ENCODE measurements around the gene SLC22A5.

Gene SLC22A5

DNA sequence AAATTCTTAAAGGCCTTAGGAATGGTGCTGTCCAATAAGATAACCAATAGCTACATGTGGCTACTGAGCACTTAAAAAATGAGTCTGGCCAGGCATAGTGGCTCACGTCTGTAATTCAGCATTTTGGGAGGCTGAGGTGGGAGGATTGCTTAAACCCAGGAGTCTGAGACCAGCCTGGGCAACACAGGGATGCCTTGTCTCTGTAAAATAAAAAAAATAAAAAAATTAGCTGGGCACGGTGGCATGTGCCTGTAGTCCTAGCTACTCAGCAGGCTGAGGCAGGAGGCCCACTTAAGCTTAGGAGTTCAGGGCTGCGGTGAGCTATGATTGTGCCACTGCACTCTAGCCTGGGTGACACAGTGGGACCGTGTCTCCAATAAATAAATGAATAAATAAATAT is 1.3 kb upstream of the SLC22A5 start:
- DNase-seq (ENCODE audit: low spot score) = no peak

DNA sequence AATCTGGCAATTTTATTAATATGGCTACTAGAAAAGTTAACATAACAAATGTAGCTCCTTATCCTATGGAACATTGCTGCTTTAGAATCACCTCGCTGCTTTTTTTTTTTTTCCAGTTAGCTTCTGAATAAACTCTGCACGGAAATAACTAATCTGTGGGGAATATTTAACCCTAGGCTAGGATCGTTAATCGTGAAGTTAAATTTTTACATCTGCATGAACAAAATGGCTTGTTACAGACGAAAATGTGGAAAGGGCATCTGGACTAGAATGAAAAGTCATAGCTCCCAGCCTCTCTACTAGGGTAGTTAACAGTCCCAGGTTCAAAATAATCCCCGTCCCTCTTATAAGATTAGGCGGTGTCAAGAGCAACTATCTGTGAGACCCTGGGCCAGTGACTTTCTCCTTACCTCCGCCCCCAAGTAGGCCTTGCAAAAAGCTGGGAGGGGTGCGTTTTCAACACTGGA is 470 bp upstream of the SLC22A5 start:
- no peak for DNase-seq (ENCODE audit: low spot score)

DNA sequence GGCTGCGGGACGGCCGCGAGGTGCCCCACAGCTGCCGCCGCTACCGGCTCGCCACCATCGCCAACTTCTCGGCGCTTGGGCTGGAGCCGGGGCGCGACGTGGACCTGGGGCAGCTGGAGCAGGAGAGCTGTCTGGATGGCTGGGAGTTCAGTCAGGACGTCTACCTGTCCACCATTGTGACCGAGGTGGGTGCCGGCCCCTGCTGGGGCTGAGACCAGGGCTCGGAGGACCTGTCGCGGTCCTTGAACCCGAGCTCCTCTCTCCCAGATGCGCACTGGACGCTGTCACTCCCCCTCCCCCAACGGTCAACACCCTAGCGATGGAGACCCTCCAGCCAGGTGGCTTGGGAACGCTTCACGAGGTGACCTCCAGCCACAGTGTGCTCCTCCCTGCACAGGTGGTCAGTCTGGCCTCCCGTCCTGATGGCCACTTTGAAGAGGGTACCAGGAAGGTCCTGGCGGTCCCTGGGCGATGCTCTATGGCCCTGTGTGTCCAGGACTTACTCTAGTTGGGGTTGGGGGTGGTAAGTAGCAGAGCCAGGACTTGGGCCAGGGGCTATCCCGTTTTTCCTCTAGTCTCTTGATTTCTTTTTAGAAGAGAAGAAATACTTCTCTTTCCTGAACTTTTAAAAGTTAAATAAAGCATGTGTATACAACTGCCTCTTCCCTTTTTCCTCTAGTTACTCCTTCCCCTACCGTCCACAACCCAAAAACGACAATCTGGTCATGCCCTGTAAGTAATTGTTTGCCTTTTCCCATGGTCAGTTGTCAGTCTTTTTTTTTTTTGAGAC is 866 bp downstream of the SLC22A5 start:
- no peak for DNase-seq (ENCODE audit: low spot score)

DNA sequence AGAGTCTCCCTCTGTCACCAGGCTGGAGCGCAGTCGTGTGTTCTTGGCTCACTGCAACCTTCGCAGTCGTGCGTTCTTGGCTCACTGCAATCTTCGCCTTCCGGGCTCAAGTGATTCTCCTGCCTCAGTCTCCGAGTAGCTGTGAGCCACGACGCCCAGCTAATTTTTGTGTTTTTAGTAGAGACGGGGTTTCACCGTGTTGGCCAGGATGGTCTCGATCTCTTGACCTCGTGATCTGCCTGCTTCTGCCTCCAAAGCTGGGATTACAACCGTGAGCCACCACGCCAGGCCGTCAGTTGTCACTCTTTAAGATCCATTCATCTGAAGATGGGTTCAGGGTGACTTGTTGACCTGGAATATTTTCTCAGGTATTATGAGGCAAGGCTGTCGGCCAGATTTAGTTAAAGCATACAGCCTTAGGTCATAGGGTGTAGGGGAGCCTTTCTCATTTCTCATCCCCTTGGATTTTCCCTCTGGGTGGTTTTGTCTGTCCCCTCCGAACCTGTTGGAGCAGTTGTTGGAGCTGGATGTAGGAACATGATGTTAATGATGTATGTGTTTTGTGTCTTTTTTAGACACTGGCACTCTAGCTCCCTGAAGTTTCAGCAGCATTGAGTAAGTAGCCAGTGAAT is 1.6 kb downstream of the SLC22A5 start:
- DNase-seq (ENCODE audit: low spot score) = no peak

DNA sequence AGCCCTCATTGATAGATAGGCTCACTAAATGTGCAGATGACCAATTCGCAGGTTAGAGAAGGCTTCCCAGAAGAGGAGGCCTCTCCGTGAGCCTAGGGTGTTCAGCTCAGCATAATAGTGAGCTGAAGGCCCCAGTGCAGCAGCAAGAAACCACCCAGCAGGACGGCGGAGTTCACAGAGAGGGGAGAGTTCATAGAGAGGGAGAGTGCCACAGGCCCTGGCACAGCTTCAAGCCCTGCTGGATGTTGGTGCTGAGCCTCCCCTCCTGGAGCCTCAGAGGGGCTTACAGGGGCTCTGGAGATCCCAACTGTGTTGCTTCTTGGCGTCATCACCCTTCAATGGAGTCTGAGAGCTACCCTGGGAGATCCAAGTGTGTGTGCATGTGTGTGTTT is 2.1 kb downstream of the SLC22A5 start:
- no peak for DNase-seq (ENCODE audit: low spot score)

DNA sequence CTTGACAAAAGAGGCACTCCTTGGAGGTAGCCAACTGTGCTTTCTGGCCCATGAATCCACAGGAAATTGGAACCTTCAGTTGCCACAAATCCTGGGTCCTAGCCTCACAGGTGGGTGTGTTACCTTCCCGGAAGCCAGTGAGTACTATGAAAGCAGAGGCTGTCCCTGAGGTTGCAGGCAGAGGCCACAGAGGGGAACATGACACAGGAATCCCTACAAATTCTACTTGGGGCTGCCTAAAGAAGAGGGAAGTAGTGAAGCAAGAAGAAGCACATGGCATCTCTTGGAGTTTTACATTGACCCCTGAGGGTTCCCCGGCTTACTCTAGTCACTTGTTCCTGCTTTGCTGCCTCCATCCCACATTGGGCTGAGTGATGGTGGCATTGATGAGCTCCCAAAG is 2.6 kb downstream of the SLC22A5 start:
- DNase-seq (ENCODE audit: low spot score) = no peak

DNA sequence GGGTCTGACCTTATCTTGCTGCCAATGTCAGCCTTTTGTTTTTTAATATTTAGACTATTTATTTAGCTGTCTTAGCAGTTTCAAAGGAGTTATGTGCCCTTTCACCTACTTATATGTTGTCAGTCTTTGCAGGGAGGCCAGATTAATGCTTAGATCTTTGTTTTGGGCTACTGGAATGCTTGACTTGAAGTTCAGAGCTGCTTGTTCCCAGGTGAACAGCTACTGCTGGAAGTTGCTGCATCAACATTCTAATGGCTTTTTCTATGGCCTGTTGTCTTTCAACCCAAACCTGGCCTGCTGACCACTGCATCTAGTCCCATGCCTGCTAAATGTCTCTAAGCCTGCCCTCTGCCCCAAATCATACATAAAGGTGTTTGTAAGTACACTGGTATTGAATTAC is 3.0 kb downstream of the SLC22A5 start:
- DNase-seq (ENCODE audit: low spot score) = no peak

DNA sequence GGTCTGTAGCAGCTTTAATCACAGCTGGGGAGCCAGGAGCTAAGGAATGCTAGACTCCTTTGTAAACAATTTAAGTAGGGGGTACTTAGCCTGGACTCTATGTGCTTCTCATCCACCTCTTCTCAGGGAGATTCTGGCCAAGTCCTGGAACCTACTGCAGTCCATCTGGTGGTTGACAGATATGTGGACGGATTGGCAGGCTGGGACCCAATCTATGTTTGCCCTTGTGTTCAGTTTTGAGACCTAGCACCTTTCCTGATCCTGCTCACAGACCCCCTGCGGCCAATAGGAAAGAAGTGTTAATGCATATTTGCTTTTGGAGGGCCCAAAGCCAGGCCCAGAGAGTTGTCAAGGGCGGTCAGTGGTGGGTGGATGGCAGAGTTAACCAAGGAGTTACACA is 6.4 kb downstream of the SLC22A5 start:
- no peak for DNase-seq (ENCODE audit: low spot score)

DNA sequence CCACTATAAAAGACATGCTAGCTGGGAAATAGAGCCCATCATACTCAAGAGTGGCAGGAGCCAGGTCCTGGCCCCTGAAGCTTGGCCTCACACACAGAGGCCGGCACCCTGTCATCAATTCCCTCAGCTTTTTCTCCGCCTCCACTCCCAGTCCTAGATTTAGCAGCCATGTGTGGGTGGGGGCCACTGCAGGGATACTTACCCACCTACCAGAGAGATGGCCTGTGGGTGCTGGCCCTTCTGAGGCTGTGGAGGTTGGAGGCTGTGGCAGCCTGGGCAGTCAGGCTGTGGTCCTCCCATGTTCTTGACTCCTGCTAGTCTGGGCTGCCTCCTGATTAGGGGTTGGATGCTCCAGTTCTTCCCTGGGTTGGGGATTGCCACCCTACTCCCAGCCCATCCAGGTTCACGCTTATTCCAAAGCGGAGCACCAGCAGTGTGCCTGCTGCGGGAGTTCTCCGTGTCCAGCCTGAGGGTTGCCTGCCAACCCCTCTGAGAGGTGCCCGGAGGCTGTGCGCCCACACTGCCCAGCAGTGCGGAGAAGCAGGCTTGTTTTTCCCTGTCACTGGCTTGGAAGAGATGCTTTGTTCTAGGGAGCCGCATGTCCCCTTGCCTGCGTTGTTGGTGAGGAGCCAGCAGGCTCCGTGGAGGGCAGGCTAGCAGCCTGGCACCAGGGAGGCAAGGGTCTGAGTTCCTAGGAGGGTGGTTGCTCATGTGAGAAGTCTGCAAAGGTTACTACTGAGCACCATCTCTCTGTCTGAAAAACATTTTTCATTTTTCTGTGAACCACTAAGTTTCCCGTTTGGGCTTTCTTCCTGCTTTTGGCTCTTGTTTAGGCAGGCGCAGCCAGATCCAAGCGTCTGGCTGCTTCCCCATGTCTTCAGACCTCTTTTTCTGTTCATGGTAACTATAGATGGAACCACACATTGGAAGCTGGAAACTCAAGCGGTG is 7.5 kb downstream of the SLC22A5 start:
- DNase-seq (ENCODE audit: low spot score) = peak; percentile 75

DNA sequence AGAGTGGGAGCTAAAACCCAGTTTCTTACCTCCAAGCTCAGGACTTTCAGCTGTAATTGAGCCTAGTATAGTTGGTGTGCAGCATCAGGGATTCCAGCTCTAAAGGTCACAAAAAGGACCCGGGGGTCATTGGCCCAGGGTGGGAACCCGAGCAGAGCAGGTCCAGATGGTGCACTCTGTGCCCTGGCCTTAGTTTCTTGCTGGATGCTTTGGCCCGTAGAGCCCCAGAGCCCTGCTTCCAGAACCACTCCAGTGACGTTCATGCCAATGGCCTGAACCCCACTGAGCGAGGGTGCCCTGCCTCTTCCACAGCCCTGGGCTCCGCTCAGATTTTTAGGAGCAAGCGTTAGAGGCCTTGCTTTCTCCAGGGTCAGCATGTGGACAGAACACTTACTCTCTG is 8.2 kb downstream of the SLC22A5 start:
- no peak for DNase-seq (ENCODE audit: low spot score)

DNA sequence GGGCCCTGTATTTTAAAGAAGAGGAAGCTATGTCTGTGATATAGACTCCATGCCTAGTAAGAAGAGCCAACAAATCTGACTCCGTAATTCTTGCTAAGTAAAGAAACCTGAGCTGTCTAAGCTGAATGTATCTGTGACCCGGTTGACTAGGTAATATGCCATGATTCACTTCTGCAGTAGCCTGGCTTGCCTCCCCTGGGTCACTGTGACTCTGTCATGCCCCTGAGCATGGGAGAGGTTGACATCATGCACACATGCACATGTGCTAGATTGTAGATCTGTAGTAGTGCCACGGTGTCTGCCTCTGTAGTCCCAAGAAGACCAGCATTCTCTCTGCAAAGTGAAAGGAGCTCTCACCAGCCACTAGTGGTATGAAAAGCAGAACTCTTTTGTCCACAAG is 9.1 kb downstream of the SLC22A5 start:
- DNase-seq (ENCODE audit: low spot score) = no peak

DNA sequence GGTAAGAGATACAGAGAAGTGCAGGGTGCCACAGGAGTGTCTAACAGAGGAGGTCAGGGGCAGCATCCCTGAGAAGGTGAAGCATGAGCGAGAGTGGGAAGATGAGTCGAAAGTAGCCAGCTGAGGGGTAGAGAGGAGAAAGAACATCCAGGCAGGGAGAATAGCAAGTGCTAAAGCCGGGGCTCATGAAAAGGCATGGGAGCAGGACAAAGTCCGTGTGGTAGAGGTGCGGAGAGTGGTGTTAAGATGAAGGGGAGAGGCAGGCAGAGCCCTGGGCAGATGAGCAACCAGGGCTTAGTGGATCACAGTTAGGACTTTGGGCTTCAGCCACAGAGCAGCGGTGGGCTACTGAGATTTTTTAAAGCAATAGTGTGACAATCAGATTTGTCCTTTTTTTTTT is 10.5 kb downstream of the SLC22A5 start:
- no peak for DNase-seq (ENCODE audit: low spot score)

DNA sequence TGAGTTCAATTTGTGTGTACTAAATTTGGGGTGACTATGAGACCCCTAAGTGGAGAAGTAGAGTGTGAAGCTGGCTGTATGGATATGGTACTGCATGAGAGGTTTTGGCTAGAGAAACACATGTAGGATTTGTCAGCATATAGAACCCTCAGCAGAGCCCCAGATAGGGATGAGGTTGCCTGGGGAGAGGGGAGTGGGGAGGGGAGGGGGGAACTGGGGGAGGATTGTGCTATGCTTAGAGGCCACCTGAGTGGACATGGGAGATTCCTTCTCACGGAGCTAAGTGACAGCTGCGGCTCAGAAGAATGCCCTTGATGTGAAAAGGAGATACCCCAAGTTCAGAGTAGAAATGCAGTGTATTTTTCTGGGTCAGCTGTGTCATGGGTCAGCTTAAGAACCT is 11.2 kb downstream of the SLC22A5 start:
- DNase-seq (ENCODE audit: low spot score) = no peak

DNA sequence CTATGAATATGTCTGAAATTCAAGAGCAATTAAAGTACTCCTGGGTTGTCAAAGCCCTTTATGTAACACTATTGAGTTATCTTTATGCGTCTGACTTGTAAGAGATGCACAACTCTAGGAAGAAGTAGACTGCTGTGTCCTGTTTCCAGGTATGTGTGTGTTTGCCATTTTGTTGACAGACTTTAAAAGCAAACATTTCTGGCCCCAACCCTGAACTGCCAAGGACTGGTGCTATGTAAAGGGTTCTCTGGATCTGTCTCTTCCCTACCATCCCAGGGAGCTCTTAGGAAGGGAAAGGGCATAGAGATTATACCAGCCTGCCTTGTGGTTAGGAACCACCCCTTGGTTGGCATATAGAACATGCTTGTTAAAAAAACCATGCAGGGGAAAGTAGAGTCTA is 12.1 kb downstream of the SLC22A5 start:
- no peak for DNase-seq (ENCODE audit: low spot score)

DNA sequence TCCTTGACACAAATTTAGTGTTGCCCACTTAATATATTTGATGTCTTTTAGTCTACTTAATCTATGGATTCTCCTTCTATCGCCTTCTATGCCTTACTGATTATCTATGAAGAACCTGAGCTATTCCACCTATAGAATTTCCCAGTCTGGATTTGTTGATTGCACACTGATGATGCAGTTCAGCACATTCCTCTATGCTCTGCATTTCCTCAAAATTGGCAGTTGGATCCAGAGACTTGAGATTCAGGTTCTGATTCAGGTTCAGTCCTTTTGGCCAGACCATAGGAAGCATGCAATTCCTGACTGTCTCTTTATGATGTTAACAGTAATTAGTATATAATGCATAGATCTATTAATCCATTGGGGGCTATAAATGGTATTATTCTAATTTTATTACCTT is 13.8 kb downstream of the SLC22A5 start:
- DNase-seq (ENCODE audit: low spot score) = no peak

DNA sequence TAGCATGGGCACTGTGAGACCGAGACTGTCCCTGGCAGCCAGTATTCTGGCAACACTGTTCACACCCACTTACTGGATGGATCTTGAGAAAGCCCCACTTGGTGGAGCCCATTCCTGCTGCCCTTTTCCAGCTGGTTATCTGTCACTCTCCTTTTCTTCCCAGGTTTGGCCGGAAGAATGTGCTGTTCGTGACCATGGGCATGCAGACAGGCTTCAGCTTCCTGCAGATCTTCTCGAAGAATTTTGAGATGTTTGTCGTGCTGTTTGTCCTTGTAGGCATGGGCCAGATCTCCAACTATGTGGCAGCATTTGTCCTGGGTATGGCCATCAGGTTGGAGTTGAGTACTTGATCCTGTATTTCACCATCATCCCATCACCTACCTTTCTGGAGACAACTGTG is 14.5 kb downstream of the SLC22A5 start:
- DNase-seq (ENCODE audit: low spot score) = no peak

DNA sequence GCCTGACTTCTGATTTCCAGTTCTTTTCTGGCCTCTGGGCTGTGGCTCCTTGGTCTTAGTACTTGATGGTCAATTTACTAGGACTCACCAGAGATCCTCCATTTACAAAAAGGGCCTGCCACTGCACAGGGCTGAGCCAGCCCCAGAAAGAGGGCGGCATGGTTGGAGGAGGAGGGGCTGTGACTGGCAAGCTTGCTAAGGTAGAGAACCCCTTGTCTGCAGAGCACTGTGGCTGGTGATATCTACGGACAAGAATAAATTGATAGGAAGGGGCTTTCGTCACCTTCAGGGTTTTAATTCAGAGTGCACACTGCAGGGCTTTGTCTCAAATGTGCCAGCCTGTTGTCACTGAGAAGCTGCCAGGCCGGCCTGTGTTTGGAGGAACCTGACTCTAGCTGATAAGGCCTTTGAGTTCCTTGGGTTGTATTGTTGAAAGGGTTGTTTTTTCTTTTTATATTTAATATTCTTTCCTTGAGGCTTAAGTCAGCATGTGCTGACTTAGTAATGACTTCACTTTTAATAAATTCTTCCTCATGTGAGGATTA is 15.1 kb downstream of the SLC22A5 start:
- DNase-seq (ENCODE audit: low spot score) = no peak

DNA sequence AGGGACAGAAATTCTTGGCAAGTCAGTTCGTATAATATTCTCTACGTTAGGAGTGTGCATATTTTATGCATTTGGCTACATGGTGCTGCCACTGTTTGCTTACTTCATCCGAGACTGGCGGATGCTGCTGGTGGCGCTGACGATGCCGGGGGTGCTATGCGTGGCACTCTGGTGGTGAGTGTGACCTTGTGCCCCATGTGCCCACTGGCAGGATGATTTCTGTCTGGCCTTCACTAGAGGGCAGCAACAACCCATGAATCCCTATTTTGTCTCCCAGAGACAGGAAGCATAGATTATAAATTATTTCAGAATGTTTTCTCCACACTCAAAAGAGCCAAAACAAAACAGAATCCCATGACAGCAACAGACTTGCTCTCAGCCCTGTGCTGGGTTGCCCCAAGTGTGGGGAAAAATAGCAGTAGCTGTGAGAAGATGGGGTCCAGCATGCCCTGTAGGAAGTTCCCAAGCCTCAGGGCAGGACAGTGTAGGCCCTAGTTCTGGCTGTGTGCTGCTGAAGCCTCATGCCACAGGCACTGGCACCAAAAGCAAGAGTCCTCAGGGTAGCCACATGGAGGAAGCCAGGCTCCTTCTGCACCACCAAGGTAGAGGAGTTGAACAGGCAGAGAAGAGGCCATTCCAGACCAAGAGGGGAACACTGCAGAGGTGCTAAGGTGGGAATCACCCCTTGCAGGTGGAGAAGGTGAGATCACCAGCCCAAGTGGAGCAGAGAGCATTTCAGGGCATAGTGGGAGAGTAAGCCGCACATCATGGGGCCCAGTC is 16.0 kb downstream of the SLC22A5 start:
- DNase-seq (ENCODE audit: low spot score) = peak; percentile 77

DNA sequence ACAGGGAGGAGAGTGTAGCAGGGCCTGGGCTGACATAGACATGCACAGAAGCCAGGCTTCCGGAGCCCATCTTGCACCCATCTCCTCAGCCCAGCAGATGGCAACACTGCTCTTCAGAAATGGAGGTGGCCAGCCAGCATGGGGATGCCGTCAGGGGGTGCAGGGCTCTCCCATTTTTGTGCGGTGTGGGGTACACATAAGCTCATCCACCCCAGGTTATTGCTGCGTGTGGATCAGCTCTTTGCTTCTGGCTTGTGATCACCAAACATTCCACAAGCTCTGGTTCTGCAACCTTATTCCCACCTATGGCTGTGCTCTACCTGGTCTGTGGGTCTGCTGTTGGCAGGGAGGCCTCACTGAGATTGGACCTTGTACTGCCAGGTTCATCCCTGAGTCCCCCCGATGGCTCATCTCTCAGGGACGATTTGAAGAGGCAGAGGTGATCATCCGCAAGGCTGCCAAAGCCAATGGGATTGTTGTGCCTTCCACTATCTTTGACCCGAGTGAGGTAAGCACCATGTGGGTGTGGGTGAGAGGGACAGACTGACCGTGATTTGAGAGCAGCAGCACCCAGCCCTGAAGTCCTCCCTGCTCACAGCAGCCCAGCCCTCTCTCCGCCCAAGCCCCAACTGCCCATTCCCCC is 17.3 kb downstream of the SLC22A5 start:
- peak; percentile 74 for DNase-seq (ENCODE audit: low spot score)

DNA sequence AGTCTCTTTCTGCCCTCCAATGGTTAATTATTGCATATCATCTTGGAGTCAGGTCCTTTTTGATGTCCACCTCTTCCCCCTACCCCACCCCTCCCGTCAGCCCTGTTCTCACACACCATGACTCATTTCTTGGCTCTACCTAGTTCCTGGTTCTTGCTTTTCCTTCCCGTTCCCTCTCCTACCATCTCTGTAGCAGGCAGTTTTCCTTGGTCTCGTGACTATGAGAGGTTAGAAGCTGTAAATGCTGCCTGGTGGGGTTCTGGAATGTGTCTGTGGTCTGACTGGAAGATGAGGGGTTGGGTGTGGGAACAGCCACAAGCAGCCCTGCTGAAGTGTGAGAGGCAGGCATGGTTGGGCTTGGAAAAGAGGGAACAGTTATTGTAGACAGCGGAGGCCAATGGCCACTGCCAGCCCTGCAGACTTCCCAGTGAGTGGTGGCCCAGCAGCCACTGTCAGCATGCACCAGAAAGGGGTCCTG is 18.2 kb downstream of the SLC22A5 start:
- DNase-seq (ENCODE audit: low spot score) = no peak

Measured in globus pallidus (tissue), 1 donor.